Activated CD8-positive, alpha-beta memory T cell treated with anti-CD3 and anti-CD28 coated beads for 1 hour (primary cell): ENCODE results near the gene PXDN.

ENCODE experiments used
- DNase-seq, 2 donors: peaks; one replicate each; pipeline ENCODE4 v3.0.0-alpha.2; 2020; ENCODE audit warnings: low read depth in 1 of 2; ENCODE audit errors: extremely low read depth in 1 of 2

The PXDN gene

GRCh38 chr2:1670636-1671035 lies 73.7 kb downstream of the PXDN start:
- DNase-seq = no peak

DNA sequence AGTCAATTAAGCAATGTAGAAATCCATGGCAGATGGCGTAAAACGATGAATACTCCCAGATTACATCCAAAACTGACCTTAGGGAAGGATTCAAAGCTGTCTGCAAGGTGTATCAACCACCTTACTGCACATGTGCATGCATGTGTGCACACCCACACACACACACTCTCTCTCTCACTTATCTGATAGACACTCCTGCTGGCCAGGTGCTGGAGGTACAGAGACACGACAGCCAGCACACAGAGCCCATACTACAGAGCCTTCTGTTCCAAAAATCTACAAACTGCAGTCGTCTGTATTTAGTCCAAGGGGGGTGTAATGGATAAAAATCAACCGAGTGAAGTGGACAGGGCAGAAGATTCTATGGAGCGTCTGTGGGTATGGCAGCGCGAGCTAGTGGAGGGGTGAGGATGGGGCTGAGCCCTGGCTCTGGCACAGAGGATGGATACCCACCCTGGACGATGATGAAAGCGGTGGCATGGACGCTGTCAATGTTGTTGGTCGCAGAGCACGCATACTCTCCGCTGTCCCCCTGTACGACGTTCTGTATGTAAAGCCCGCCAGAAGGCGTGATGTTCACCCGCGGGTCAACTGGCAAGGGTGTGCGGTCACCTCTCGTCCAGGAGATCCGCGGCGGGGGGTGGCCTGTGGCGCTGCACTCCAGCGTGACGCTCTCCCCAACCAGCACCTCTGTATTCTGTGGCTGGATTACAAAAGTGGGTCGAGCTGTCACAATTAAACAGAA lies 78.4 kb downstream of the PXDN start:
- no peak for DNase-seq

DNA sequence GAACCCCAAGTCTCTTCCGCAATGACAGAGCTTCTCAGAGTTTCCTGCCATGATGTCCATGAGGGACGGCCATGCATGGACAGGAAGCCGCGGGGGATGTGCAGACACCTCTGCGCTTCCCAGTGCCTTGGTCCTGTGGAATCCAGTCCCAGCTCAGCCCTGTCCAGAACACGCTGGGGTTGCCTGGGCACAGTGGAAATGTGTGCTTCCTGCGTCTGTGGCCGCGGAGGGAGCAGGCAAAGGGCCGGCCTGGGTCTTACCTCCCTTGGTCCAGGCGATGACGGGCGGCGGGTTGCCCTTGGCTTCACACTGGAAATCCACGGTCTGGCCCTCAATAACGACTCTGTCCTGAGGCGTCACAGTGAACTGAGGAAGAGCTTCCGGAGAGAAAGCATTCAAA lies 79.6 kb downstream of the PXDN start:
- no peak for DNase-seq

- no peak for DNase-seq
Observed at GRCh38 chr2:1664076-1664605, 80.2 kb downstream of the PXDN start.

- DNase-seq = no peak
Observed at GRCh38 chr2:1663621-1664020, 80.7 kb downstream of the PXDN start.

DNA sequence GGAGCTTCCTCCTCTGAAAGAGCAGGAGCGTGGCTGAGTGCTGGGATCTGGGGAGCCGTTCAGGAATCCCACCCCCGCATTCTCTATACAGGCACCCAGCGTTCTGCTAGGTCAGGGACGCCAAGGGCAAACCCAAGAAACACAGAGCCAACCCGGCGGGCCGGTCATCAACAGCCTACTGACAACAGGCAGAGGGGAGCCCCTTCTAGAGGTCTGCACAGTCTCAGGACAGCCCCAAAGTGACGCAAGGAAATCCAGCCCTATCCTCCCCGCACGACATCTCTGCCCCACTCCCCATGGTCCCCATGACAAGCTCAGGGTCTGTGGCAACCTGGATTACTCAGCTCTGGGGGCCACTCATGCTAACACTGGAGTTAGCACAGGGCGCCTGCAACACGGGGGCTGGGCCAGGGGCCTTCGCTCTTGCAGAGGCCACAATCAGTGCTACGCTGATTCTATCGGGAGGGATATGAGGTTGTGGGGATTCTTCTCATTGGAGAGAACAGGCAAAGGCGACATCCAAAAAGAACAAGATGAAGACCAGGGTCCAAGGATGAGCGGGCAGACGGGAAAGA lies 81.6 kb downstream of the PXDN start:
- DNase-seq = no peak

GRCh38 chr2:1661891-1662605 lies 82.3 kb downstream of the PXDN start:
- DNase-seq = no peak

- no peak for DNase-seq
Observed at GRCh38 chr2:1660656-1661640, 83.4 kb downstream of the PXDN start.

DNA sequence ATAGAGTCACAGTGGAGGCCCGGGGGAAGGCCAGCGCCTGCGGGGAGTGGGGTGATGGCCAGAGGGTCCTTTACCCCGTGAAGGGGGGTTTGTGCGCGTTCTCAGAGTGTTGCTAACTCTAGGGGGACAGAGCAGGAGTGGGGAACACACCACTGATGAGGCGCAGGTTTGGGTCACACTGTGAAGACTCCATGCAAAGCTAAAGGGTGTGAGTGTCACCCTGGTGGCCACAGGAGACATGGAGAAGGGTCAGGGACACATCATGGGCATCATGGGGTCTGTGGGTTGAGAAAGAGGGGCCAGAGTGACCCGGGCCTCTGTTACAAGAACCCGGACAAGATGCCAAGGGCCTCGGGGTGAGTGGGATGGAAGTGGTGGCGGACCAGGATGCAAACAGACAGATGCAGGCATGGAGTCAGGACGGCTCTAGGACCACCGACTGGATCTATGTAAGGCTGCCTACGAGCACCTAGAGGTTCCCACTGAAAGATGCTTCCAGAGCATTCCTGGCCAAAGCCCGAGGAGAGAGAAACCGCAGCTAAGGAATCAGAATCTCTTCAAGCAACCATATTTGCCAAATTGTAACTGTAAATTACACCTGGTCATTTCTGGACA lies 84.3 kb downstream of the PXDN start:
- no peak for DNase-seq

- no peak for DNase-seq
Observed at GRCh38 chr2:1658394-1659151, 85.7 kb downstream of the PXDN start.

DNA sequence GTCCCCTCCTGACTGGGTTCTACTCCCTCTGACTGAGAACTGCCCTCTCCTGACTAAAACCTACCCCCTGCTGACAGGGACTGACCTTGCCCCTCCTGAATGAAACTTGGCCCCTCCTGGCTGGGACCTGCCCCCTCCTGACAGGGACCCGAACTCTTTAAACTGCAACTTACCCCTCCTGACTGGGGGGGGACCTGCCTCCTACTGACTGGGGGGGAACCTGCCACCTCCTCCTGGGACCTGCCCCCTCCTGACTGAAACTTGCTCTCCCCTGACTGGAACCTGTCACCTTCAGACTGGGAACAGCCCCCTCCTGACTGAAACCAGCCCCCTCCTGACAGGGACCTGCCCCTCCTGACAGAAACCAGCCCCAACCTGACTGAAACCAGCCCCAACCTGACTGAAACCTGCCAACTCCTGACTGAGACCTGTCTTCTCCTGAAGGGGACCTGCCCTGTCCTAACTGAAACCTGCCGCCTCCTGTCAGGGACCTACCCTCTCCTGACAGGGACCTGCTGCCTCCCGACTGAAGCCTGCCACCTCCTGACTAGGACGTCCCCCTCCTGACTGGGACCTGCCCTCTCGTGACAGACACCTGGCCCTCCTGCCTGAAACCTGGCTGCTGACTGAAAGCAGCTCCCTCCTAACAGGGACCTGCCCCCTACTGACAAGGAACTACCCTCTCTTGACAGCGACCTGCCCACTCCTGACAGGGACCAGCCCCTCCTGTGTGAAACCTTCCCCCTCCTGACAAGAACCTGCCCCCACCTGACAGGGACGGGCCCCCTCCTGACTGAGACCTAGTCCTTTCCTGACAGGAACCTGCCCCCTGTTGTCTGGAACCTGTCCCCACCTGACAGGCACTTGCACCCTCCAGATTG lies 87.1 kb downstream of the PXDN start:
- no peak for DNase-seq

GRCh38 chr2:1656326-1656960 lies 87.9 kb downstream of the PXDN start:
- DNase-seq = no peak

GRCh38 chr2:1655461-1655860 lies 88.9 kb downstream of the PXDN start:
- DNase-seq = no peak

DNA sequence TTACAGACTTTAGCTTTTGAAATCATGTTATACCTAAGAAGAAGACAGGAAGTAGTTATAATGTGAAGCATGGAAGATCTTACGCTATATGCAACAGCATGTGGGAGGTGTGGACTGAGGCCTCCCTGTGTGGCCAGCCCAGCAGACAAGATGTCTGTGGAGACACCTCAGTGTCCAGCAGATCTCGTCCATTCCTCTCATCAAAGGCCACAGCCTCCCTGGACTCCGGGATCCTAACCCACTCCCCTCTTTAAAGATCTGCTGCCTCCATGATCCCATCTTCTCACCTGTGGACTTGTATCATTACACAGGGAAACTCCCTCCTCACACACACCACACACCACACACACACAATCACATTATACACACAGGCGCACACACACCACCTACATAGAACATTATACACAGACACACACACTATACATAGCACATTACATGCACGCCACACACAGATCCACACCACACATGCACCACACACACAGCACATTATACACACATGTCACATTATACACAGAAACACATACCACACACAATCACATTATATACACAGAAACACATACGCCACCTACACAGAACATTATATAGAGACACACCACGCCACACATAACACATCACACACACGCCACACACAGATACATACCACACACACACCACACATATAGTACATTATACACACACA lies 89.5 kb downstream of the PXDN start:
- no peak for DNase-seq

- DNase-seq = no peak
Observed at GRCh38 chr2:1653956-1654695, 90.2 kb downstream of the PXDN start.

DNA sequence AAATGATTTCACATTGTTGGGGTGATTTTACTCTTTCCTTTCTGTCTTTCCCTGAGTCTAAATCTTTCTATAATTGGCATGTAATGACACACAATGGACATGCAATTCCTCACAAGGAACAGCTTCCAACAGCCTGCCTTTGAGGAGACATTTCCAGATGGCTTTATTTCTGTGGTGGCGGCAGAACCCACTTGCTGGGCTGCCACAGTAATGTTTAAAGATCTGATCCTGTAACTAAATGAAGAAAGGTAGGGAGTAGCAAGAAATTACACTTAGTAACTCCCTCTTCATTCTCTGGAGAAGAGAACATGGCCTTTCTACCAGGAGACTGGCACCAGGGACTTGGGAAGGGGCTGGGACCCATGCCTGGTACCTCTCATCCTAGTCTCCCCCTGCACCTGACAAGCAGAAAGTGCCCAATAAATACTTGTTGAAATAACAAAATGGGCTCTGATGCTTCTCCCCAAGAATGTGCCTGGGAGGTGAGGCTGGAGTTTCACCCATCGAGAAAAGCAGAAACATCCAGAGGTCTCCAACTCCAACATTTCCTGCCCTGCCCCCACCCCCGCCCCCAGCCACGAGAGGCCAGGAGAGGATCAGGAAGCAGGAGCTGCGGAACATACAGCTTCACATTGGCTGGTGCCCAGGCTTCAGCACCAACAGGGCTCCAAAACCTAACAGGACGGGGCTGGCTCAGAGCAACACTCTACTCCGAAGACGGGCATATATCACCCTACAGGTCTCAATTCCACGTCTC lies 92.1 kb downstream of the PXDN start:
- DNase-seq = no peak
